ENCODE data around the gene AKAP13. TPM values are rescaled to one million over a fixed set of nuclear protein-coding genes. Genes with fewer than 3 reads are reported as not detected.

Gene AKAP13
- total RNA-seq, 1 experiment from 2014 or later = 49.6 TPM

- no peak overlapping the region for H3K27ac Mint-ChIP-seq (ENCODE audit: unreplicated experiment)
- no peaks in the 10 kb centered on the region for H3K9me3 Mint-ChIP-seq (ENCODE audit: unreplicated experiment)
- Histone ChIP-seq H3K4me3 (ENCODE audit: low read depth, low read length) (no peak overlapping the region), H3K36me3 (ENCODE audit: control insufficient read depth, insufficient read depth, low read length) (no peaks in the 10 kb centered on the region), H3K27me3 (replicated peaks; ENCODE audit: control insufficient read depth, insufficient read depth, low read length) (no peaks in the 10 kb centered on the region), H3K4me1 (no peaks in the 10 kb centered on the region), H3K9me3 (no peaks in the 10 kb centered on the region; the same call in 1 of the 2 replicates)
- no peak for DNase-seq
- no peaks in the 10 kb centered on the region for H3K27me3 Mint-ChIP-seq (ENCODE audit: insufficient read depth, unreplicated experiment)
- intact Hi-C loops (cut with micrococcal nuclease; ENCODE audit: unreplicated experiment) = no loop called here
- TF ChIP-seq CTCF (IDR thresholded peaks at IDR 0.05; ENCODE audit: insufficient read depth in 1 of 2, low read depth in 1 of 2, low read length in 1 of 2, severe bottlenecking in 1 of 2, unreplicated experiment in 1 of 2) = no peak
- POLR2A ChIA-PET = no interaction called here
- no peak overlapping the region for H3K4me3 Mint-ChIP-seq (ENCODE audit: unreplicated experiment)
- CTCF ChIA-PET = no interaction called here
- no peaks in the 10 kb centered on the region for H3K36me3 Mint-ChIP-seq (ENCODE audit: insufficient read depth, unreplicated experiment)
- no peaks in the 10 kb centered on the region for H3K4me1 Mint-ChIP-seq (ENCODE audit: low read depth, unreplicated experiment)
- no TSS peak for BruUV-seq (replicated peaks)
These were observed 25.9 kb upstream of the AKAP13 start for GRCh38 chr15:85354461-85354860.

GRCh38 chr15:85354948-85355347 lies 25.5 kb upstream of the AKAP13 start:
- H3K27ac Mint-ChIP-seq (ENCODE audit: unreplicated experiment) = no peak overlapping the region
- intact Hi-C loops (cut with micrococcal nuclease; ENCODE audit: unreplicated experiment) = no loop called here

GRCh38 chr15:85356276-85356675 lies 24.1 kb upstream of the AKAP13 start:
- Histone ChIP-seq H3K4me3 (ENCODE audit: low read depth, low read length) (no peak overlapping the region), H3K4me1 (no peaks in the 10 kb centered on the region), H3K9me3 (no peaks in the 10 kb centered on the region; the same call in 1 of the 2 replicates), H3K27me3 (replicated peaks; ENCODE audit: control insufficient read depth, insufficient read depth, low read length) (no peaks in the 10 kb centered on the region), H3K36me3 (ENCODE audit: control insufficient read depth, insufficient read depth, low read length) (no peaks in the 10 kb centered on the region)
- Mint-ChIP-seq H3K27me3 (ENCODE audit: insufficient read depth, unreplicated experiment) (no peaks in the 10 kb centered on the region), H3K27ac (ENCODE audit: unreplicated experiment) (no peak overlapping the region), H3K9me3 (ENCODE audit: unreplicated experiment) (no peaks in the 10 kb centered on the region), H3K36me3 (ENCODE audit: insufficient read depth, unreplicated experiment) (no peaks in the 10 kb centered on the region), H3K4me3 (ENCODE audit: unreplicated experiment) (no peak overlapping the region), H3K4me1 (ENCODE audit: low read depth, unreplicated experiment) (no peaks in the 10 kb centered on the region)
- ChIA-PET CTCF (no interaction called here), POLR2A (no interaction called here)
- no peak for DNase-seq
- intact Hi-C loops (cut with micrococcal nuclease; ENCODE audit: unreplicated experiment) = no loop called here
- BruUV-seq (replicated peaks) = no TSS peak
- TF ChIP-seq CTCF (IDR thresholded peaks at IDR 0.05; ENCODE audit: insufficient read depth in 1 of 2, low read depth in 1 of 2, low read length in 1 of 2, severe bottlenecking in 1 of 2, unreplicated experiment in 1 of 2) = no peak

More at GRCh38 chr15:85354948-85355347, 25.5 kb upstream of the AKAP13 start:
- Histone ChIP-seq H3K9me3 (no peaks in the 10 kb centered on the region; the same call in 1 of the 2 replicates), H3K4me1 (no peaks in the 10 kb centered on the region), H3K27me3 (replicated peaks; ENCODE audit: control insufficient read depth, insufficient read depth, low read length) (no peaks in the 10 kb centered on the region), H3K36me3 (ENCODE audit: control insufficient read depth, insufficient read depth, low read length) (no peaks in the 10 kb centered on the region), H3K4me3 (ENCODE audit: low read depth, low read length) (no peak overlapping the region)
- TF ChIP-seq CTCF (IDR thresholded peaks at IDR 0.05; ENCODE audit: insufficient read depth in 1 of 2, low read depth in 1 of 2, low read length in 1 of 2, severe bottlenecking in 1 of 2, unreplicated experiment in 1 of 2) = no peak
- DNase-seq = no peak
- H3K4me1 Mint-ChIP-seq (ENCODE audit: low read depth, unreplicated experiment) = no peaks in the 10 kb centered on the region
- ChIA-PET POLR2A (no interaction called here), CTCF (no interaction called here)
- H3K4me3 Mint-ChIP-seq (ENCODE audit: unreplicated experiment) = no peak overlapping the region
- no TSS peak for BruUV-seq (replicated peaks)
- H3K9me3 Mint-ChIP-seq (ENCODE audit: unreplicated experiment) = no peaks in the 10 kb centered on the region
- H3K27me3 Mint-ChIP-seq (ENCODE audit: insufficient read depth, unreplicated experiment) = no peaks in the 10 kb centered on the region
- no peaks in the 10 kb centered on the region for H3K36me3 Mint-ChIP-seq (ENCODE audit: insufficient read depth, unreplicated experiment)
